Measurements from ENCODE around the gene CPLX4.

- TF ChIP-seq CTCF (IDR thresholded peaks at IDR 0.05) (peak in 4 of 12 donors; percentile 10 to 39 (median 14)), POLR2A (IDR thresholded peaks at IDR 0.05) (no peak)
These were observed 49.5 kb downstream of the CPLX4 start for GRCh38 chr18:59268721-59269562.

Data from heart left ventricle (tissue), 13 donors.